ENCODE results near the gene MCF2L2.

DNA sequence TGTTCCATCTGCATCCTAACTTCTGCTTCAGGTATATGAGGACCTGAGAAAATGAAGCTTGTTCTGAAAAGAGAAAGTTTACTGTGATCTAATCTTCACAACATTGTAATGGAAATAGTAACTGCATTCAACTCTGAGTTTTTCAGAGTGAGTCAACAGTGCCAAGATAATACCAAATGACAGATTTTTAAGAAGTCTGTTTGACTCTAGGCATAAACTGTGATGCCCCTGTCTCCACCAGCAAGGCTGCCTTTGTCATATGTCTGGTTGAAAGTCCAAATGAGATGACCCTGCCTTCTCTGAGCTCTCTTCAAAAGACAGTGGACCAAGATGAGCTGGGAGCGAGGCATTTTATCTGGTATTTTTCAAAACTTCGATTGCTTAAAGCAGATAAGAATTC, 220.2 kb downstream of the MCF2L2 start:
- no peak for TF ChIP-seq POLR2A (IDR thresholded peaks at IDR 0.05)
- TF ChIP-seq, protein P1, sequence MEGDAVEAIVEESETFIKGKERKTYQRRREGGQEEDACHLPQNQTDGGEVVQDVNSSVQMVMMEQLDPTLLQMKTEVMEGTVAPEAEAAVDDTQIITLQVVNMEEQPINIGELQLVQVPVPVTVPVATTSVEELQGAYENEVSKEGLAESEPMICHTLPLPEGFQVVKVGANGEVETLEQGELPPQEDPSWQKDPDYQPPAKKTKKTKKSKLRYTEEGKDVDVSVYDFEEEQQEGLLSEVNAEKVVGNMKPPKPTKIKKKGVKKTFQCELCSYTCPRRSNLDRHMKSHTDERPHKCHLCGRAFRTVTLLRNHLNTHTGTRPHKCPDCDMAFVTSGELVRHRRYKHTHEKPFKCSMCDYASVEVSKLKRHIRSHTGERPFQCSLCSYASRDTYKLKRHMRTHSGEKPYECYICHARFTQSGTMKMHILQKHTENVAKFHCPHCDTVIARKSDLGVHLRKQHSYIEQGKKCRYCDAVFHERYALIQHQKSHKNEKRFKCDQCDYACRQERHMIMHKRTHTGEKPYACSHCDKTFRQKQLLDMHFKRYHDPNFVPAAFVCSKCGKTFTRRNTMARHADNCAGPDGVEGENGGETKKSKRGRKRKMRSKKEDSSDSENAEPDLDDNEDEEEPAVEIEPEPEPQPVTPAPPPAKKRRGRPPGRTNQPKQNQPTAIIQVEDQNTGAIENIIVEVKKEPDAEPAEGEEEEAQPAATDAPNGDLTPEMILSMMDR (IDR thresholded peaks at IDR 0.05) = no peak
